BJ (cell line): ENCODE measurements around the gene SETSIP. TPM values are rescaled to one million over a fixed set of nuclear protein-coding genes. Genes with fewer than 3 reads are reported as not detected.
"Not testable (repeated sequence)": the region's sequence is repeated elsewhere in the genome, so short reads cannot be mapped to it uniquely, and the experiment has no call there.

Experiments
- CTCF ChIA-PET: fragments of 350-600 bp; formaldehyde crosslinking; extraction: SDS; loops from one replicate; lab custom pipeline; 2021; ENCODE audit warnings: antibody characterized with exemption, inconsistent platforms; lab: Yijun Ruan, JAX
- POLR2A ChIA-PET: fragments of 300-600 bp; sonication (Branson Sonifier 250); formaldehyde crosslinking; extraction: SDS; loops from one replicate; lab custom pipeline; 2021; ENCODE audit warnings: antibody characterized with exemption; lab: Charles Lee
- DNase-seq: peaks from one replicate; pipeline ENCODE4 v3.0.0-alpha.2; 2011; ENCODE audit warnings: low read depth
- H3K27me3 ChIP-seq: 2 replicates; pipeline ENCODE4 v1.6.0; 2011; ENCODE audit warnings: low read length; ENCODE audit not compliant: control insufficient read depth, insufficient read depth
- H3K36me3 ChIP-seq: 2 replicates; pipeline ENCODE4 v1.5.1; 2011; ENCODE audit warnings: low read length; ENCODE audit not compliant: control insufficient read depth, insufficient read depth
- H3K4me3 ChIP-seq: 2 replicates; pipeline ENCODE4 v1.5.1; 2011; ENCODE audit warnings: low read depth, mild to moderate bottlenecking, control low read depth, low read length
- CTCF ChIP-seq: IDR thresholded peaks from 2 replicates; pipeline ENCODE4 v1.5.1; 2011; ENCODE audit warnings: low read depth, mild to moderate bottlenecking, control low read depth, inconsistent platforms, low read length, moderate library complexity; ENCODE audit not compliant: insufficient read depth
- polyA plus RNA-seq: library from polyadenylated mRNA; depleted of rRNA; stranded (reverse); fragments of >200 nt; gene quantifications from 2 replicates; pipeline ENCODE4 v1.2.3, GENCODE V29; 2011

SETSIP gene
- polyA plus RNA-seq, 1 experiment, result not detected

- H3K36me3 ChIP-seq, result no peaks in the 10 kb centered on the region
- ChIA-PET CTCF (interaction anchor here (1.4 kb wide), 1 partner anchor 19 kb away, joined by 3 read pairs; no protein-coding TSS in a partner anchor), POLR2A (no interaction called here)
- peak; percentile 35 for DNase-seq
- no peak for TF ChIP-seq CTCF
- no peaks in the 10 kb centered on the region for H3K27me3 ChIP-seq
- peak within 1 kb of the TSS; percentile 90 for H3K4me3 ChIP-seq
These were observed 5.1 kb upstream of the SETSIP start, which contains the start of gene BTBD8 for GRCh38 chr1:92080128-92080985. BTBD8 (plus strand) TSS chr1:92080345; CDS start chr1:92080572, 227 bp downstream.

- TF ChIP-seq CTCF, result no peak
- DNase-seq, result no peak
- H3K4me3 ChIP-seq, result no peak overlapping the region
- H3K27me3 ChIP-seq, result no peaks in the 10 kb centered on the region
- no peaks in the 10 kb centered on the region for H3K36me3 ChIP-seq
- POLR2A ChIA-PET, result no interaction called here
- CTCF ChIA-PET, result no interaction called here
These were observed 4.2 kb upstream of the SETSIP start for GRCh38 chr1:92079441-92079840.

GRCh38 chr1:92078077-92078476 lies 2.9 kb upstream of the SETSIP start:
- H3K36me3 ChIP-seq, POLR2A ChIA-PET, CTCF ChIA-PET, DNase-seq, H3K27me3 ChIP-seq, H3K4me3 ChIP-seq: not testable (repeated sequence)

- Histone ChIP-seq H3K36me3 (no peaks in the 10 kb centered on the region), H3K27me3 (no peaks in the 10 kb centered on the region), H3K4me3 (no peak overlapping the region)
- no peak for DNase-seq
- ChIA-PET CTCF (no interaction called here), POLR2A (no interaction called here)
- TF ChIP-seq CTCF, result no peak
These were observed 1.2 kb upstream of the SETSIP start for GRCh38 chr1:92076363-92076762.

- CTCF ChIA-PET, POLR2A ChIA-PET, DNase-seq, H3K36me3 ChIP-seq, H3K4me3 ChIP-seq, H3K27me3 ChIP-seq: not testable (repeated sequence)
These were observed 765 bp downstream of the SETSIP start for GRCh38 chr1:92074446-92074845.

GRCh38 chr1:92070892-92071291 lies 4.3 kb downstream of the SETSIP start:
- no peak for TF ChIP-seq CTCF
- Histone ChIP-seq H3K36me3 (no peaks in the 10 kb centered on the region), H3K27me3 (no peaks in the 10 kb centered on the region), H3K4me3 (no peak overlapping the region)
- DNase-seq, result no peak
- ChIA-PET POLR2A (no interaction called here), CTCF (no interaction called here)
